ENCODE measurements around the gene PERM1.

Gene PERM1

DNA sequence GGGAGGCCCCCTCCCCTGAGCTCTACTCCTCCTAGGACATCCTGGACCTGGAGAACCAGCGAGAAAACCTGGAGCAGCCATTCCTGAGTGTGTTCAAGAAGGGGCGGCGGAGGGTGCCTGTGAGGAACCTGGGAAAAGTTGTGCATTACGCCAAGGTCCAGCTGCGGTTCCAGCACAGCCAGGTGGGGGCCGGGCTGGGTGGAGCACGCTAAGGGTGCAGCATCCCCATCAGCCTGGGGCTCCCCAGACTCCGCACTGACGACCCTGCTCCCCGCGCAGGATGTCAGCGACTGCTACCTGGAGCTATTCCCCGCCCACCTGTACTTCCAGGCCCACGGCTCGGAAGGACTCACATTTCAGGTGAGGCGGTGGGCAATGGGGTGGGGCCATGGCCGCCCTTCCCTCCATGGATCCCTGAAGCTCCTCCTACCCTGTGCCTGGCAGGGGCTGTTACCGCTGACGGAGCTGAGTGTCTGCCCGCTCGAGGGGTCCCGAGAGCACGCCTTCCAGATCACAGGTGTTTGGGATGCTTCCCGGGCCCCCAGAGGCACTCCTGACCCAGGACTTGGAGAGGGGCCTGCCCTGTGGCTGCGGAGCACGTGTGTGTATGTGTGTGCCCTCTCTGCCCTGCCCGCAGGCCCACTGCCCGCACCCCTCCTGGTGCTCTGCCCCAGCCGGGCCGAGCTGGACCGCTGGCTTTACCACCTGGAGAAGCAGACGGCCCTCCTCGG is 11.5 kb downstream of the PERM1 start:
- DNase-seq (ENCODE audit: low read depth, low spot score) = no peak
- no peak overlapping the region for H3K4me3 ChIP-seq (ENCODE audit: low read length)

- DNase-seq (ENCODE audit: low read depth, low spot score) = no peak
- H3K4me3 ChIP-seq (ENCODE audit: low read length) = no peak overlapping the region
Observed at GRCh38 chr1:969260-969855, 12.5 kb downstream of the PERM1 start.

DNA sequence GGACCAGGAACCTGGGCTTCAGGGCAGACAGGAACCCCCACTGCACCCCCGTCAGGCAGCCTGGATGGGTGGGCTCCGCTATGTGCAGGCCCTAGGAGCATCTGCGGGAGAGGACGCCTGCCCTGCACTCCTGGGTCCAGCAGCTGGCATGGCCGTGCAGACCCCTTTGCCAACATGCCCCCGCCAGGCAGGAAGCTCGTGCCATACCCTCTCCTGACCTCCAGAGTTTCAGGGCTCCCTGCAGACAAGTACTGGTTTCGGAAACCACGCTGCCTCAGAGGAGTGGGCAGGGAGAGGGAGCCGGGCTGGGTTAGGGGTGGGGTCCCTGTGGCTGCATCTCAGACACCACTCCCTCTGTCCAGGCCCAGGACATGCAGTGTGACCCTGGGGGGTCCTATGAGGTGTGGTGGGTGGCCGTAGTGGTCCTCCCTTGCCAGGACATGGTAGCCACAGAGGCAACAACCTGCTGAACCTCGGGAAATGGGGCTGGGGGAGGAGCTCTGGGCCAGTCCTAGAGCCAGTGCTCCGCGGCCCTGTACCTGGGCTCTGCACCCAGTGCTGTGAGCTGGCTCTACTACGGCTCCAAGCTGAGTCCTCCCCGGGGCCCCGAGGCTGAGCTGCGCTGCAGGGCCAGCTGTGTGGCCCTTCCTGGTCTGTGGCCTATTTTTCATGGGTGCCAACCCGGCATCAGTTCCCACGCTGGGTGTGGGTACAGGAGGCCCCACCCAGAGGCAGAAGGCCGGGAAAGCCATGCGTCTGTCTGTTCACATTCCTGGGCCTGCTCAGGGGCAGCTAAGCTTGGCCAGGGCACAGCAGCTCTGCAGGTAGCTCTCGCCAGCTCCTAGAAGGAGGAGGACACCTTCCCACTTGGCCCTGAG is 14.2 kb downstream of the PERM1 start:
- no peak for DNase-seq (ENCODE audit: low read depth, low spot score)
- H3K4me3 ChIP-seq (ENCODE audit: low read length) = no peak overlapping the region

DNA sequence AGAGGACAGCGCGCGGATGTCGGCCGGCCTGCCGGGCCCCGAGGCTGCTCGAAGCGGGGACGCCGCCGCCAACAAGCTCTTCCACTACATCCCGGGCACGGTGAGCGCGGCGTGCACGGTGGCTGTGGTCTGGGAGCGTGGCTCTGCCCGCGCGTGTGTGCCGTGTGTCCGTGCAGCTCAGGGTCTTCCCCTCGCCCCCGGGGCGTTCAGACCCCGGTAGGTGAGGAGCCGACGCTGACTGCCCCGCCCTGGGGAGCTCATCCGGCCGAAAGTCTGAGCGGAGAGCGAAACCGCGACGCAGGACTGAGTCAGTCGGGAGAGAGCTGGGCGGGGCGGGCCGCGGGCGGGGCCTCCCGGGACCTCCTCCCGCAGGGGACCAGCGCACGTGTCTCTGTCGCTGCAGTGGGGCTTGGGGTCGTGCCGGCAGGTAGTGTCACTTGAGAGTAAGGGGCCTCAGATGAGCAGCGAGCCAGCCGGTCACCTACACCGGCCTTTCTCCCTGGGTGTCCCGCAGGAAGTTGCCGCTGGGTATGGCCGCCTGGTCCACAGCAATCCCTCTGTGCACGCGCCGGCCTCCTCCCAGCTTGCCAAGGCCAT is 15.1 kb downstream of the PERM1 start:
- H3K4me3 ChIP-seq (ENCODE audit: low read length) = peak overlapping the region; percentile 49
- DNase-seq (ENCODE audit: low read depth, low spot score) = peak; percentile 25

GRCh38 chr1:966135-966703 is 15.7 kb downstream of the PERM1 start, which contains the start of gene PLEKHN1:
Gene PLEKHN1 (plus strand): TSS chr1:966482. CDS start chr1:966532, 50 bp downstream.
- no peak for DNase-seq (ENCODE audit: low read depth, low spot score)

GRCh38 chr1:965526-966134 is 16.3 kb downstream of the PERM1 start:
- H3K4me3 ChIP-seq (ENCODE audit: low read length) = no peak overlapping the region
- DNase-seq (ENCODE audit: low read depth, low spot score) = no peak

More at GRCh38 chr1:966135-966703, 15.7 kb downstream of the PERM1 start, which contains the start of gene PLEKHN1:
- H3K4me3 ChIP-seq (ENCODE audit: low read length) = peak within 1 kb of the TSS; percentile 49

GRCh38 chr1:964691-965525 is 17.0 kb downstream of the PERM1 start:
- no peak overlapping the region for H3K4me3 ChIP-seq (ENCODE audit: low read length)
- no peak for DNase-seq (ENCODE audit: low read depth, low spot score)

DNA sequence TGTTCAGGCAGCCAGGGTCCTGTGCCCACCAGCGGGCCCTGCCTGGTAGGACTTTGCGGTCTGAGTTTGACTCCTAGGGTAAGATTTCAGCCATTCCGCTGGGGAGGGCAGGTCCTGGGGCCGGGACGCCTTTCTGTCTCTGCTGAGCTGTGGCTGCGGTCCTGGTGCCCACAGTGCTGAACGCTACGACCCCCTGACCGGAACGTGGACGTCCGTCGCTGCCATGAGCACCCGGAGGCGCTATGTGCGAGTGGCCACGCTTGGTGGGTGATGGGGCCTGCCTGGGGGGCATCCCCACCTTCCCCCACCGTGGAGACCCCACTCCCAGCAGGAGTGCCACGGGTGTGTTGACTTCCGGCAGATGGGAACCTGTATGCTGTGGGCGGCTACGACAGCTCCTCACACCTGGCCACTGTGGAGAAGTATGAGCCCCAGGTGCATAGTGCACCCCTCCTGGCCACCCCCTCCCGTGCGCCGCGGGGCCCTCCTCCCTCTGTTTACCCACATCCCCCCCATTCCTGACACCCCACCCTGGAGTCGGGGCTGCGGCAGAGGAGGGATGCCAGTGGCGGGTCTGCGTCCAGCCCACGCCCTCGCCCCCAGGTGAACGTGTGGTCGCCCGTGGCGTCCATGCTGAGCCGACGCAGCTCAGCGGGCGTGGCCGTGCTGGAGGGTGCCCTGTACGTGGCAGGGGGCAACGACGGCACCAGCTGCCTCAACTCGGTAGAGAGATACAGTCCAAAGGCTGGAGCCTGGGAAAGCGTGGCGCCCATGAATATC is 18.0 kb downstream of the PERM1 start:
- H3K4me3 ChIP-seq (ENCODE audit: low read length) = no peak overlapping the region

DNA sequence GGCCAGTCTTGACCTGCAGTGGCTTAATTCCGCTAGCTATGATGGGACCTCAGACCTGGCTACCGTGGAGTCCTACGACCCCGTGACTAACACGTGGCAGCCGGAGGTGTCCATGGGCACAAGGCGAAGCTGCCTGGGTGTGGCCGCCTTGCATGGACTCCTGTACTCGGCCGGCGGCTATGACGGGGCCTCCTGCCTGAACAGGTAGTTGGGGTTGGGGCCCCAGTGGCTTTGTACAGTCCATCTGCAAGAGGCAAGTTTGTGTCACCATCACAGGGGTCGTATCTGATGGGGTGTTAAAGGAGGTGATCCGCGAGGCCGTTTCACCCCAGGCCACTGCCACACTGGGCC is 18.6 kb downstream of the PERM1 start:
- H3K4me3 ChIP-seq (ENCODE audit: low read length) = no peak overlapping the region
- DNase-seq (ENCODE audit: low read depth, low spot score) = no peak

More for the DNA sequence above, 18.0 kb downstream of the PERM1 start:
- no peak for DNase-seq (ENCODE audit: low read depth, low spot score)

GRCh38 chr1:962381-963300 is 19.3 kb downstream of the PERM1 start:
- DNase-seq (ENCODE audit: low read depth, low spot score) = no peak
- H3K4me3 ChIP-seq (ENCODE audit: low read length) = no peak overlapping the region

DNA sequence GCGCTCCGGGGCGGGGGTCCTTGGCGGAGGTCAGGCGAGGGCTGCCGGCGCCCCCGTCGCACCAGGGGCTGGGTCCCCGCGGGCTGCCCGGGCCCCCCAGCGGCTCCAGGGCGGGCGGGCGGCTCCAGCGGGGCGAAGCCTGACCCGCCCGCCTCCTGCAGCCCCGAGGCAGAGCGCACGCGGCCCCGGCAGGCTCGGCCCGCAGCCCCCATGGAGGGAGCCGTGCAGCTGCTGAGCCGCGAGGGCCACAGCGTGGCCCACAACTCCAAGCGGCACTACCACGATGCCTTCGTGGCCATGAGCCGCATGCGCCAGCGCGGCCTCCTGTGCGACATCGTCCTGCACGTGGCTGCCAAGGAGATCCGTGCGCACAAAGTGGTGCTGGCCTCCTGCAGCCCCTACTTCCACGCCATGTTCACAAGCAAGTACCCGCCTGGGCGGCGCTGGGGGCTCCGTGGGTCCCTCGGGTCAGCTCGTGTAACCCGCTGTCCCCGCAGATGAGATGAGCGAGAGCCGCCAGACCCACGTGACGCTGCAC is 20.7 kb downstream of the PERM1 start:
- peak overlapping the region; percentile 58 for H3K4me3 ChIP-seq (ENCODE audit: low read length)
- DNase-seq (ENCODE audit: low read depth, low spot score) = peak; percentile 9

DNA sequence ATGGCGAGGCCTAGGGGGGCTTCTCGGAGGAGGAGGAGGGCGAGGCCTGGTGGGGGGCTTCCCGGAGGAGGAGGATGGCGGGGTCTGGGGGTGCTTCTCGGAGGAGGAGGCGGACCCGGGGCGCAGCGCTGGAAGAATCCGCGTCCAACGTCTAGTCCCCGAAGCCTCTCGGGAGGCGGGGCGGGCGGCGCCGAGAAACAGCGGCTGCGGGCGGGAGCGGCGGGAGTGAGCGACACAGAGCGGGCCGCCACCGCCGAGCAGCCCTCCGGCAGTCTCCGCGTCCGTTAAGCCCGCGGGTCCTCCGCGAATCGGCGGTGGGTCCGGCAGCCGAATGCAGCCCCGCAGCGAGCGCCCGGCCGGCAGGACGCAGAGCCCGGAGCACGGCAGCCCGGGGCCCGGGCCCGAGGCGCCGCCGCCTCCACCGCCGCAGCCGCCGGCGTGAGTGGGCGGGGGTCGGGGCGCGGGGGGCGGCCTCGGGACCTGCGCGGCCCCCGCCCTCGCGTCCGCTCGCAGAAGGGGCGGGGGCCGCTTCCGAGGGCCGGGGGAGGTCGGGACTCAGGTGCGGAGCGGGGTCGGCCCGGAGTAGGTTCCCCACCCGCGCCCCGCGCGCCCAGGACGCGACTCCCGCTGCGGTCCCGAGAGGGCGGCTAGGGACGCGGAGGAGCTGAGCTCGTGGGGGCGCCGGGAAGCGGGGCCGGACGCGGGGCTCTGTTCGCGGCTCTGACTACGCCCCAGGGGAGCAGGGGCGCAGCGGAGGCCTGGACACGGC is 21.3 kb downstream of the PERM1 start, which contains the start of gene KLHL17:
Gene KLHL17 (plus strand): TSS at position 222 of the 769 bp plus-strand sequence. CDS start 110 bp downstream, at position 332.
- H3K4me3 ChIP-seq (ENCODE audit: low read length) = peak within 1 kb of the TSS; percentile 58
- DNase-seq (ENCODE audit: low read depth, low spot score) = peak; percentile 44

GRCh38 chr1:959731-960362 is 22.0 kb downstream of the PERM1 start:
- no peak for DNase-seq (ENCODE audit: low read depth, low spot score)
- H3K4me3 ChIP-seq (ENCODE audit: low read length) = peak overlapping the region; percentile 58

DNA sequence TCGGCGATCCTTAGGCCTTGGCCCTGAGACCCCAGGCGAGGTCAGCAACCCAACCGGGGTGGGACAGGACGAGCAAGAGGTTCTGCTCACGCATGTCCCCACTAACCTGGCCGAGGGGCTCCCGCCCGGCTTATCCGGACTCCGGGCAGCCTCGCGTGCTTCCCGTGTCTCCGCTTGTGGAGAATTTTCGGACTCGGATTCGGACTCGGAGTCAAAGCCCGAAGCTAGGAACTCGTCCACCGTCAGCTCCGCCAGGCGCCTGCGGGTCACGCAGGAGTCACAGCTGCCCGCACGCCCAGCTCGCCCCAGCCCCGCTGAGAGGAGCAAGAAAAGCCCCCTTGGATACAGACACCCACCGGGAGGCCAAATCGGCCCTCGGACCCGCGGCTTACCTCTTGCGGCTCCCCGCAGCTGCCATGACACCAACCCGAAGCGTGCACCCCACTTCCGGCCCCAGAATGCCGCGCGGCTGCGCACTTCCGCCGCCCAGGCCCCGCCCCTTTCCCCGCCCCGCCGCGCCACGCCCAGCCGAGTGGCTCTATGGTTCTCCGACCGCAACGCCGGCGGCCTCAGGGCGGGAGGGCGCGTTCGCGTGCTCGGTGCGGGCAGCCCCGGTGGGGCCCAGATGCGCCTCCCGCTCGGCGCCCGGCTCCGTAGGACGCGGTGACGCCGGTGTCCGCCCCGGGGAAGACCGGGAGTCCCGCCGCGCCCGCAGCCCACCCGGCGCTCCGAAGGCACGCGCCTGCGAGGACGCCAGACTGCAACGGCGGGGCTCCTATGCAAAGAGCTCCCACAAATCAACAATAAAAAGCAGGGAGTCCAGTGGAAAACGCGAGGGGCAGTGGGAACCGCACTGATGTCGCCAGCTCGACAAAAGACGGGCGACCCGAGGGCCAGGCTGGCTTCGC is 22.8 kb downstream of the PERM1 start, which contains the start of gene NOC2L:
Gene NOC2L (minus strand): TSS at position 434 of the 908 bp plus-strand sequence. CDS start 16 bp downstream, at position 418.
- DNase-seq (ENCODE audit: low read depth, low spot score) = peak; percentile 77
- H3K4me3 ChIP-seq (ENCODE audit: low read length) = peak within 1 kb of the TSS; percentile 99
